ENCODE data around the gene HIP1.
"Not testable (repeated sequence)": the region's sequence is repeated elsewhere in the genome, so short reads cannot be mapped to it uniquely, and the experiment has no call there.

The HIP1 gene

DNA sequence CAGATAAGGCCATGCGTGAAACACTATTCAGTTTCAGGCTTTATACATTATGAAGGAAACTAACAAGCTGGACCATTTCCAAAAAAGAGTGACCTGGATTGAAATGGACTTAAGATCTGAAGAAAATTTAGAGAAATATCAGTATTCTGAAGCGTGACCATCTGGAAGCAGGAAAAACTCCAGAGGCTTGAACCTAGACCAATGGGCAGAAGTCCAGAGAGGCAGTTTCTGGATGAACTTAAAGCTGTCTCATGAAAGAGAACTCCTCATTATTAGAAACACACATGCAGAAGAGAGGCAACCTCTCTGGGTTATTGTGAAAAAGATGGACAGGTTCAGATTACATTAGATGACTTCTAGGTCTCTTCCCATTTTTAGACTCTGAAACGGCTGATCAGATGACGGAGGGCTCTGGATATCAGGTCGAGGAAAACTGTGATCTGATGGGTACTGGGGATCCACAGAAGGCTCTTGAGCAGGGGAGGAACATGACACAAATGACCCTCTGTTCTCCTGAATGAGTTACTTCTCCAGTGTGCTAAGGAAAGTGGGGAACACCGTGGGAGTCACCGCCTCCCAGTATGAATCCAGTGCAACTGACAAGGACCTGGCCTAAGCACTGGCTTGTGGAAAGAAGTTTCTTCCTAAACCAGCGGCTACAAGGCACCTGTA lies 130.2 kb downstream of the HIP1 start:
- DNase-seq, result no peak

- DNase-seq, result no peak
Observed at GRCh38 chr7:75604408-75604807, 134.3 kb downstream of the HIP1 start.

- DNase-seq, result not testable (repeated sequence)
Observed at GRCh38 chr7:75602831-75603230, 135.9 kb downstream of the HIP1 start.

DNA sequence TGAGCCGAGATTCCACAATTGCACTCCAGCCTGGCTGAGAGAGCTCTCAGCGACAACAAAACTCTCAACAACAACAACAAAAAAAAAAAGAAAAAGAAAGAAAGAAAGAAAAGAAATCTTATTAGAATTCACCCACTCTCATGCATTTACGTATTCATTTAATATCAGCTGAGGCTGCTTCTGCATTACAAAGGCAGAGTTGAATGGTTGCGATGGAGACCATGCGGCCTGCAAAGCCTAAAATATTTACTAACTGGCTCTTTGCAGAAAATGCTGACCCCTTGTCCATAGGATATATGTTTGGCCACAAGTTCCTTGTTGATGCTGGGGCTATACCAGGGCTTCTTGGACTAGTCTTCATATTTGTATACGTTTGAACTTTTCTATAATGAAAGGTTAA lies 137.2 kb downstream of the HIP1 start:
- DNase-seq, result no peak

GRCh38 chr7:75600748-75601147 lies 138.0 kb downstream of the HIP1 start:
- not testable (repeated sequence) for DNase-seq

DNA sequence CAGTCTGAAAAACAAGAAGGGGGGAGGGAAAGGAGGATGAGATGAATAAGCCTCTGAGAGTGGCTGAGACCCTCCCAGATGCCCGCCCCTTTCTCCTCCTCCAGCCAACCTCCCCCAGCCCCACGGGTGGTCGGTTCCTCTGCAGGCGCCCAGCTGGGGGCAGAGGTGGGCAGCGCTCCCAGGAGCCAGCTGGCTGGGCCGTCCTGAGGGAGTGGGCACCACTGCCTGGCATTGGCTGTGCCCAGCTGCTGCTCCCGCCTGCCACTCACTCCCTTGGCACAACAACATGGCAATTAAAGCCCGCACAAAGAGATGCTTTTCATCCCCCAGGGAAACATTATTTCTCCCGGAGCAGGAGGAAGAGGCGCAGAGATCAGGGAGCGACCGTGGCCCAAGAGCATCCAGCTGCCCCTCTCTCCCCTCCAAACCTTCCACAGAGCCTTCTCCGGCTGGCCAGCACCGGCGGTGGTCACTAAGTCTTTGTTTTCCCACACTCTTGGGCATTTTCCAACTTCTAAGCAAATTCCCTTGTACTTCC lies 139.4 kb downstream of the HIP1 start:
- peak; percentile 57 for DNase-seq

DNA sequence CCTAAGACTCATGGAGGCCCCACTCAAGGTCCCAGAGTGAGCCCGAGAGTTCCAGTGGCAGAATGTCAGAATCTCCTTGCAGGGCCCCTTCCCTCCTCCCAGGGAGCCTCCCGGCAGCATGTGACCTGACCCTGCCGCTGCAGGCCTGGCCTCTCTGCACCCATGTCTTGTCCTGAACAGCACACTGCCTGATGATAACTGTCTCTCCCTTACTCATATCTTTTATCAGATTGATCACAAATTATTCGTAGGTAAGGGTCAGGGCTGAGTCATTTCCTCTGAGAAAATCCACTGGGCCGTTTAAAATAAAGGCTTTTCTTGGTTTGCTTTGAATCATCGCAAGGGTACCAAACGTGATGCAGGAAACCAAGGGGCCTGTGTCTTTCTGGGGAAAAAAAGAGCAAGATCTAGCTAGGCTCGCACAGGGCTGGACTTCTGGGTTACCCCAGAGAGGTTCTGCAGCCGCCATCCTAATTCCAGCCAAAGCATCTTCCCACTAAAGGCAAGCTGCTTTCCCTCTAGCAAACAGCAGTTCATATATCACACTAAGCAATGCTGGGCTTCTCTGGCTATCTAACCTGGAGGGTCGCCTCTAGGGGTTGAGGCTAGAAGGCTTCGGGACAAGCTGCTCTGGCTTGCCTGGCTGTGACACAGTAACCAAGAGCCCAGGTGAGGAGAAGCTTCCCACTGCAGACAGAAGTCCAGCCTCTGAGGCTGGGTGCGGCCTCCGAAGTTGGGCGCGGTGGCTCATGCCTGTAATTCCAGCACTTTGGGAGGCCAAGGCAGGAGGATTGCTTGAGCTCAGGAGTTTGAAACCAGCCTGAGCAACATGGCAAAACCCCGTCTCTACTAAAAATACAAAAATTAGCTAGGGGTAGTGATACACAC lies 141.8 kb downstream of the HIP1 start:
- DNase-seq, result no peak

DNA sequence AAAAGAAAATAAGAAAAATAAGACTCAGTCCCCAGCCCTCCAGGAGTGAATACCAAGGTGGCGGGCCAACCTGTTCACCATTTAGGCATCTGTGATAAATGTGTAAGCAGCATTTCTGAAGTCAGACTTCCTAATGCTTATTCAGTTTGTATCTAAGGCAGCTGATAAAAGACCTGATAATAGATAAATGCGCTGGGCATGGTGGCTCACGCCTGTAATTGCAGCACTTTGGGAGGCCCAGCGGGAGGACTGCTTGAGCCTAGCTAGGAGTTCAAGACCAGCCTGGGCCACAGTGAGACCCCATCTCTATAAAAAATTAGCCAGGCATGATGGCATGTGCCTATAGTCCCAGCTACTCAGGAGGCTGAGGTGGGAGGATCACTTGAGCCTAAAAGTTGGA lies 143.0 kb downstream of the HIP1 start:
- no peak for DNase-seq

DNA sequence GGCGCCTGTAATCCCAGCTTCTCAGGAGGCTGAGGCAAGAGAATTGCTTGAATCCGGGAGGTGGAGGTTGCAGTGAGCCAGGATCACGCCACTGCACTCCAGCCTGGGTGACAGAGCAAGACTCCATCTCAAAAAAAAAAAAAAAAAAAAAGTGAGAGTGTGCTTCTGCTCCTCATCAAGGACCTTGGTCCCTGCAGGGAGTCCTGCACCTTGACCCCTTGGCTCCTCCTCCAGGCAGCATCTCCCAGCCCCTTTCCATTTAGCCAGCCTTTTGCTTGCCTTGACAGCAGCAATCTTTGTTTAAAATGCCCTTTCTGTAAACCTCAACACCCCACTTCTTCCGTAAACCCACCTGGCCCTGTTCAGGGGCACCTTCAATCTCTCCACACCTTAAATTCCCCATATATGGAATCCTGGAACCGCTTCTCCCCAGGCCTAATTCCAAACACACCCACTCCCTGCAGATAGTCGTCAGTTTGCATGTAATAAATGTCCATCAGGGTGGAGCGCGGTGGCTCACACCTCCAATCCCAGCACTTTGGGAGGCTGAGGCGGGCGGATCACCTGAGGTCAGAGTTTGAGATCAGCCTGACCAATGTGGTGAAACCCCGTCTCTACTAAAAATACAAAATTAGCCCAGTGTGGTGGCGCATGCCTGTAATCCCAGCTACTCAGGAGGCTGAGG lies 145.1 kb downstream of the HIP1 start:
- DNase-seq, result not testable (repeated sequence)

- no peak for DNase-seq
Observed at GRCh38 chr7:75591467-75592255, 147.1 kb downstream of the HIP1 start.

DNA sequence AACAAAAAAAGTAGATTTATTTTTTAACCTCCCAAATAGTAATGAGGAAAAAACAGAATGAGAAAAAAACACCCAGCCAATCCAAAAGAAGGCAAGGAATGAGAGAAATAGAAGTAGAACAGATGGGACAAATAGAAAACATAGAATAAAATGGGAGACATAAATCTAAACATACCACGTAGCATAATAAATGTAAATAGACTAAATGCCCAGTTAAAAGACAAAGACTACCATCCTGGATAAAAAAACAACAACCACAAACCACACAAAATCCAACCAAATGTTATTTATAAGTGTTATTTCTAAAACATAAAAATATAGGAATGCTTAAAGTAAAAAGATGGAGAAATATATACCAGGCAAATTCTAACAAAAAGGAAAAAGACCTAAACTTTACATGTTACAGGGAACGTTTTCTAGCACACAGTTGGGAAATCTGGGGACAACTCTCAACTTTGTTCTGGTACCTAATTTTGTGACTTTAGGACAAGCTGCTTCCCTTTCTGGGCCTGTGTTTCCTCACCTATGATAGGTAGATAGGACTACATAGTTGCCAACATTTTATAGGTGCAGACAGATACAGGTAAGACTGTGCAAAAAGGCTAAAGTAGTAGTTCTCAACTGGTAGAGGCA lies 148.3 kb downstream of the HIP1 start:
- DNase-seq, result no peak

DNA sequence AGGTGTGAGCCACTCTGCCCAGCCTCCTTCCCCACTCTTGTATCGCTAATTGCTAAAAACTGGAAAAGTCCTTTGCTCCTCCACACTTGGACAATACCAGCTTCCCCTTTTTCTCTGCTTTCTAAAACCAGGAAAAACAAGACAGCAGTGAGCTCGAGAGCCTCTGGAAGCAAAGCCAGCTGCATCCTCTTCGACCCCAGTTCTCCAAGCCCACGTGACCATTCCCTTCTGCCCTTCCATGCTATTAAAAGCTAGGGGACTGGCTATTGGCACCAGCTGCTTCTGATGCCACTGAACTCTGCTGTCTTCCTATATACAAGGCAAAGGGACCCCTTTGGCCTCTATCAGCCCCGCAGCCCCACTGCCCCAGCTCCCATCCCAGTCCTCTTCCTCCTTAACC lies 154.4 kb downstream of the HIP1 start:
- DNase-seq, result no peak

- DNase-seq, result no peak
Observed at GRCh38 chr7:75583255-75583654, 155.5 kb downstream of the HIP1 start.

DNA sequence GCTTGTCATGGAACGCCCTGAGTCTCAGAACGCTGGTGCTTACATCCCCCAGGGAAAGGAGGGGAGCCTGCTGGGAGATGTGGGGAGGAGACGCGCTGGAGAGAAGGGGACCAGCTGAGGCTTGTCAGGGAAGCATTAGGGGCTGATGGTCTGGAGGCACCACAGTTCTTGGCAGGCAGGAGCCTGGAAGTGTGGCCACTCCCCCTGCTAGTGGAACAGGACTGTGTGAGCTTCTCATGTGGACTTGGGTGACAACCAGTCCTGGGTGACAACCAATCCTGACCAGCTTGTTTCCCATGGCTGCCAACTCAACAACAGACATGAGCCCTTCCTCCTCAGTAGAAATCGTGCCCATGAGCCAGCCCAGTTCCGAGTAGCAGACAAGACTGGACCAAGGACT lies 158.8 kb downstream of the HIP1 start:
- no peak for DNase-seq

DNA sequence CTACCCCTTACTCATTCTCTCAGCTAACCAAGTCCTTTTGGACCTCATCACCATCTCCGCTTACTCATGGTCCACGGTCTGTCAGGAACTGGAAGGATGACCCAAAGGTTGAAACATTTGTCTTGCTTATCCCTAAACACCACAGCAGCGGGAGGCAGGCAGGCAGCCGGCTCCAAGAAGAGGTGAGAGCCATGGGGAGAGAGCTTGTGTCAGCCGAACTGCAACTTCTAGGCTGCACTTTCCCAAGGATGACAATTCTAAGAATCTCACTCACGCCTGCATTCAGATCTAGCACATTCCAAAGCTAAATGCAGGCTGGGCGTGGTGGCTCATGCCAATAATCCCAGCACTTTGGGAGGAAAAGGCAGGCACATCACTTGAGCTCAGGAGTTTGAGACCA lies 160.7 kb downstream of the HIP1 start:
- no peak for DNase-seq

GRCh38 chr7:75575488-75576121 lies 163.1 kb downstream of the HIP1 start:
- no peak for DNase-seq

- no peak for DNase-seq
Observed at GRCh38 chr7:75573477-75574019, 165.2 kb downstream of the HIP1 start.

DNA sequence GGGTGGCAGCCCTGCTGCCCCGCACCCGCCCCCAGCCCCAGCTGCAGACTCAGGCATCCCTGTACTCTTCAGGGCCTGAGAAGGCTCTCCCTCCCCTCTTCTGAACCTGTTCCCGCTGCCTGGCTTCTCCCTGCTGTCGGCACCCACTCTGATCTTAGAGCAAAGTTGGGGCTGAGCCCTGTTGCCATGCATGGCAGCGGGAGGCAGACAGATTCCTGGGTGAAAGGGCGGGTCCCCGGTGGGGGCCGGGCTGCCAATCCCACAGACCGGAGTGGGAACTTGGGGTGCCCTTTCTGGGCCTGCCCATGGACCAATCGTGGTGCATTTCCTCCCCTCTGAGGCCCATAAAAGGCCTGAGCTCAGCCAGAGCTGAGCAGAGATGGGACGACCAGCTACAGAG lies 165.9 kb downstream of the HIP1 start:
- no peak for DNase-seq

DNA sequence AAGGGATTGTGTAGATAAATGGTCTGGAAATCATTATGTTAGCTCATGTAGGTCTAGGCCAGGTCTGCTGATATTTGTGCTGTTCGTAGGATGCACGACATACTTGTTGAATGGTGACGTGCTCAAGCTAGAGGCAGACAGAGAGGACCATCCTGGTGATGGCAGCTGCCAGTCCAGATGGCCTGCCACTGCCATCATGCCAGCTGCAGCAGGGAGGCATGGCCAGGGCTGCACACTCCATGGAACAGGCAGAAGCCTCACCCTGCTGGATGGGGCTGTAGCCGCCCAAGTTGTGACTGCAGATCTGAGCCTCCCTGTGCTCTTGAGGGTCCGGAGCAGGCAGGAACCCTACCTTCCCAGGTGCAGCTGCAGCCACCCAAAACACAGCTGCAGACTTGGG lies 166.3 kb downstream of the HIP1 start:
- no peak for DNase-seq

- no peak for DNase-seq
Observed at GRCh38 chr7:75571209-75571608, 167.5 kb downstream of the HIP1 start.

DNA sequence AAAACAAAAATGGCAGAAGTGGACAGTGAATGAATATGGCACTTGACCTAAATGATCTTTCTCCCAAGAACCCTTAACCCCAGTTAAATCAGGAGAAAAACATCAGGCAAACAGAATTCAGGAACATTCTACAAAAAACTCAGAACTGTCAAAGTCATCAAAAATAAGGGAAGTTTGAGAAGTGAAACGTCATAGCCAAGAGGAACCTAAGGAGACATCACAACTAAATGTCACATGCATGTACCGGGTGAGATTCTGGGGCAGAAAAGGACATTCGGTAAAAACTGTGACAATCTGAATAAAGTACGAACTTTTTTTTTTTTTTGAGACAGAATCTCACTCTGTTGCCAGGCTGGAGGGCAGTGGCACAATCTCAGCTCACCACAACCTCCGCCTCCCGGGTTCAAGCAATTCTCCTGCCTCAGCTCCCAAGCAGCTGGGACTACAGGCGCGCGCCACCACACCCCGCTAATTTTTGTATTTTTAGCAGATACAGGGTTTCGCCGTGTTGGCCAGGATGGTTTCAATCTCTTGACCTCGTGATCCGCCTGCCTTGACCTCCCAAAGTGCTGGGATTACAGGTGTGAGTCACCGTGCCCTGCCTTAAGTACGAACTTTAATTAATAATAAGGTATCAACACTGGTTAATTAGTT lies 169.0 kb downstream of the HIP1 start:
- DNase-seq, result not testable (repeated sequence)
